Stimulated activated effector memory CD8-positive, alpha-beta T cell treated with anti-CD3 and anti-CD28 coated beads, Interleukin-12 subunit alpha, Interleukin-12 subunit beta, amount 100 ng/mL, for 72 hours (primary cell): ENCODE measurements around the gene RARRES2.

Experiments used
- ATAC-seq: fragments of 150-1000 bp; cut with Tn5 transposase; 2 replicates; pipeline ENCODE4 v1.10.0; 2021
- DNase-seq, 2 donors: peaks; one replicate each; pipeline ENCODE4 v3.0.0; 2021 to 2022; ENCODE audit warnings: low spot score in 2 of 2
- H3K27ac Mint-ChIP-seq: one replicate; pipeline ENCODE4 v1.8.0; 2022; ENCODE audit warnings: mild to moderate bottlenecking, mixed read lengths
- H3K36me3 Mint-ChIP-seq: one replicate; pipeline ENCODE4 v1.8.0; 2022; ENCODE audit warnings: mild to moderate bottlenecking, mixed read lengths
- H3K4me1 Mint-ChIP-seq: one replicate; pipeline ENCODE4 v1.8.0; 2022; ENCODE audit warnings: mixed read lengths
- H3K4me3 Mint-ChIP-seq: one replicate; pipeline ENCODE4 v1.8.0; 2022; ENCODE audit warnings: mild to moderate bottlenecking, mixed read lengths
- H3K9me3 Mint-ChIP-seq: one replicate; pipeline ENCODE4 v1.8.0; 2022; ENCODE audit warnings: mixed read lengths

Gene RARRES2

DNA sequence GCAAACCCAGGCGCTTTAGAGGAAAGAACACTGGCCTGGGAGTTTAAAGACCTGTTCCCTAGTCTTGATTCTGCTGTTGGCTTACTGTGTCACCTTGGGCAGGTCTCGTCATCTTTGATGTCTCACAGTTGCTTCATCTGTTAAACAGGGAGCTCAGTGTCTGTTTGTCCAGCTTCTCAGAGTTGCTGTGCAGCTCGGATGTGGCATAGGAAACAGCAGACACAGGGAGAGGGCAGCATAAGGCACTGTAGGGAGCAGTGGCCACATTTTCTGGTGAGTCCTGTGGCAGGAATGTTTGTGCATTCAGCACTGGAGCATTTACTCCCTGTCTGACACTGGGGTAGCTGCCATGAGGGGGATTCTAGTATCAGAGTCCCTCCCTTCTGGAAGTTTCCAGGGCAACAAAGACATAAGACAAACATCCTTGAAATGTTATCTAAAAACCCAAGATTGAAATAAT is 29.2 kb upstream of the RARRES2 start:
- peaks cover 35% of the 10 kb centered on the region for H3K4me1 Mint-ChIP-seq
- ATAC-seq, result no peak

DNA sequence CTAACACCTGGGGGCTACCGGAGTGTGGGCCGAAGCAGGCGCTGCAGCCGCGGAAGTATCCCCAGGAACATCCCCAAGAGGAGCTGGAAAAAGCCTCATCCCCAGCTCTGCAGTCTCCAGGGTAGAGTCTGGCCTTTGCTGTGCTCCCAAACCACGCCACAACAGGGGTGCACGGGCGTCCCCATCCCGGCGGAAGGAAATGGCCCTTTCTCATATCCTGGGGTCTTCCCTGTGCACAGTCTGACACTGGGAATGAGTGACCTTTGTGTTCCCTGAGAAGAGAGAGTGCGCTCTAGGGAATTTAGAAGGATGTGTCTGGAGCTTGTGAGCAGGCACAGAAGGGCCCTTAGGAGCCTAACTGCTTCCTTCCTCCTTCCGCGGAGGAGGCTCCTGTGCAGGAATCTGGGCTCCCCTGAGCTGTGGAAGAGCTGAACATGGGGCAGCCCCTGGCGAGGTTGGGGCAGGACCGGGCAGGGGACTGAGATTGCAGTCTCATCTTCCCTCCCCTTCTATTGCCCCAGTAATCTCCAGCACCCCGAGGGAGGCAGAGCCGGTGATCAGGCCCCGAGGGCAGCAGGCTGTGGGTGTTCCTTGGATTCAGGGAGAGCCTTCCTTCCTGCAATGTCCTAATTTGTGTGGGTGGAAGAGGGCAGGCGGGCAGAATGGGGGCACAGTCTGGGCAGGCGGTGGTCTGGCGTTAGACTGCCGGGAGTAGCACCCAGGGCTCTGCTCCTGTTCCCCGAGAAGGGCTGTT is 28.5 kb upstream of the RARRES2 start:
- Mint-ChIP-seq H3K4me1 (peaks cover 35% of the 10 kb centered on the region), H3K36me3 (peaks cover 40% of the 10 kb centered on the region), H3K27ac (peak overlapping the region; percentile 92), H3K9me3 (no peaks in the 10 kb centered on the region), H3K4me3 (peak overlapping the region; percentile 84)
- DNase-seq, result no peak
- no peak for ATAC-seq

More for the DNA sequence above, 29.2 kb upstream of the RARRES2 start:
- peaks cover 40% of the 10 kb centered on the region for H3K36me3 Mint-ChIP-seq
- peak overlapping the region; percentile 84 for H3K4me3 Mint-ChIP-seq
- H3K27ac Mint-ChIP-seq, result no peak overlapping the region
- no peak for DNase-seq
- no peaks in the 10 kb centered on the region for H3K9me3 Mint-ChIP-seq

DNA sequence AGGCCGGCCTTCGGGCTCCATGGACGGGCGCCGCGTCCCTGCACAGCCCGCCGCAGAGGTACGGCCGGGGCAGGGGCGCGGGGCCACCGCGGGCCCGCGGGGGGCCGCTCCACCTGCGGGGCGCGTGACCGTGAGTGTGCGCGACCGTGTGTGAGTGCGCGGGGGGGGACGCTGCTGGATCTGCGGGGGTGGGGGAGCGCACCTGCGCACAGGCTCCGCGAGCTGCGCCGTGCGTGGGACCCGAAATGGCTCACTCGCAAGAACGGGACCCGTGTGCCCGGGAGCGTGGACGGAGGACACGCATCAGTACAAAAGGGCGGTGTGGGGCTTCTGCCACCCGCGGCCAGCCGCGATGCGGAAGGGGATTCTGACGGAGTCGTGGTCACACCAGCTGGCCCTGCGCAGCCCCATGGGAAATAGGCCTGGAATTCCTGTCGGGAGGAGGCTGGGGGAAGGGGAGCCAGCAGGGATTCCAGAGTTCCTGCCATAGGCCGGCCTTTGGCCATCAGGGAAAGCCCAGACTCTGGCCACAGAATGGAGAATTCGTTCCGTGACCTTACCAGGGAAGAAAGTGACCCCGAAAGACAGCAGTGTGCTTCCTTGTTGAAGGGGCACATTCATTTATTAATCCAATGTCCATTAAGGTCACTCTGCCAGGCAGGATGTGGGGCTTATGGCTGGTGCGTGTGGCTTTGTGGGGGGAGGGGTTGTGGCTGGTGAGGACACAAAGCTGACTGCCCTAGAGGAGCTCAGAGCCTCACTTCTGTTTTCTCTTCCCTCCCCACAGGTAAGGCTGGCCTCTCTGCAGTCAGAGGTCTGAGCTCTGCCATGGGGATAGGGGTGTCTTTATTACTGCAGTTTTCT is 27.7 kb upstream of the RARRES2 start:
- ATAC-seq (peak; percentile 56), DNase-seq (peak in 1 of 2 donors; percentile 20)
- peaks cover 35% of the 10 kb centered on the region for H3K4me1 Mint-ChIP-seq
- H3K4me3 Mint-ChIP-seq, result peak overlapping the region; percentile 84
- H3K36me3 Mint-ChIP-seq, result peaks cover 40% of the 10 kb centered on the region
- H3K27ac Mint-ChIP-seq, result peak overlapping the region; percentile 92
- no peaks in the 10 kb centered on the region for H3K9me3 Mint-ChIP-seq

DNA sequence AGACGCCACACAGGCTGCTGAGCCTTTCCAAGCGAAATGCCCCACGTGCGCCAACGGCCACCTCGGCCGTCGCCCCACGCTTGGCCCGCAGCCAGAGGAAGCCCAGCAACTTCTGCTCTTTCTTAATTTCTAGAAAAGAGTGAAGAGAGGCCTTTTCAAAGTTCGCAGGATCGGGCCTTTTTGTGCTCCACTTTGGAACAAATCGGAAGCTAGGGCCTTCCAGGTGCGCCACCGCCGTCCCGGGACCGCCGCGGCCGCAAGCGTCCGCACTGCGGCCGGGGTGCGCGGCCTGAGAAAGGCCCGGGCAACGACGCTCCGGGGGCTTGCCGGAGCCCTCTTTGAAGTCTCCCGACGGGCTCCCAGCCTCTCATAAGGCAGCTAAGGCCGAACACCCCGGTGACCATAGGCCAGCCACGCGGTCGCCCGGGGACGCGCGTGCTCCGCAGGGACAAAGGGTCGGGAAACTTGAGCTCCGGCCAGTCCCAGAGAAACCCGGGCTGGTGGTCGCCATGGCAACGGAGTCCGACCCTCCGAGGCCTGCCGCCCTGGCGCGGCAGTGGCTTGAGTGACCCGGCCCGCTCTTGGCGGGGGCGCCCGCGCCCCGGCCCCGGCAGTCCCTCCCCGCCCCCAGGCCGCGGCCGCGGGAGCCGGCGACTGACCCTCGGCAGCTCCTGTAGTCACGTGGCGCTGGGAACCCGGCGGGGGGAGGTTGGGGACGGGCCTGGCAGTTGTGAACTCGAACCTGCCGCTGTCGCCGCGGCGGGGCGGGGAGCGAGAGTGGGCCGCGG is 26.9 kb upstream of the RARRES2 start, which contains the start of gene REPIN1:
Gene REPIN1, plus strand, starts transcription at position 727 of the 788 bp plus-strand sequence. CDS start 890 bp downstream, outside the sequence.
- peak; percentile 70 to 92 for DNase-seq
- H3K36me3 Mint-ChIP-seq, result peaks cover 31% of the 10 kb centered on the region
- H3K27ac Mint-ChIP-seq, result peak within 1 kb of the TSS; percentile 92
- peak; percentile 81 for ATAC-seq
- no peaks in the 10 kb centered on the region for H3K9me3 Mint-ChIP-seq
- peaks cover 27% of the 10 kb centered on the region for H3K4me1 Mint-ChIP-seq
- peak within 1 kb of the TSS; percentile 84 for H3K4me3 Mint-ChIP-seq

DNA sequence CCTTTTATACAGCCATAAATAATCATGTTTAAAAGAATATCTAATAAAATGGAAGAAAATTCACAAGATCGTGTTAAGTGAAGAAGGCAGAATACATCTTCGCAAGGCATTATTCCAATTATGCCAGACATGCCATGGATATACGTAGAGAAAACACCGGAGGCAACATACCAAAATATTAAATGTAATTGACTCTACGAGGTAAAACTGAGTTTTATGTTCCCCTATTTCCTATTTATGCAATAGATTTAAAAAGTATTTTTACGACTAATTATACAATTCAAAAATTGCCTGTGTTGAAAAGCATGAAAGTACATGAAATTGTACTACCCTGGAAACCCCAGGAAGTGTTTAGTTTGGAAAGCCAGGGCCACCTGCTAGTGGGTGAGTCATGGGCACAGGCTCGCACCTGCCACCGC is 26.3 kb upstream of the RARRES2 start:
- ATAC-seq, result no peak
- Mint-ChIP-seq H3K36me3 (peaks cover 25% of the 10 kb centered on the region), H3K27ac (peak overlapping the region; percentile 92), H3K4me1 (peaks cover 21% of the 10 kb centered on the region), H3K9me3 (no peaks in the 10 kb centered on the region), H3K4me3 (peak overlapping the region; percentile 84)
- no peak for DNase-seq

DNA sequence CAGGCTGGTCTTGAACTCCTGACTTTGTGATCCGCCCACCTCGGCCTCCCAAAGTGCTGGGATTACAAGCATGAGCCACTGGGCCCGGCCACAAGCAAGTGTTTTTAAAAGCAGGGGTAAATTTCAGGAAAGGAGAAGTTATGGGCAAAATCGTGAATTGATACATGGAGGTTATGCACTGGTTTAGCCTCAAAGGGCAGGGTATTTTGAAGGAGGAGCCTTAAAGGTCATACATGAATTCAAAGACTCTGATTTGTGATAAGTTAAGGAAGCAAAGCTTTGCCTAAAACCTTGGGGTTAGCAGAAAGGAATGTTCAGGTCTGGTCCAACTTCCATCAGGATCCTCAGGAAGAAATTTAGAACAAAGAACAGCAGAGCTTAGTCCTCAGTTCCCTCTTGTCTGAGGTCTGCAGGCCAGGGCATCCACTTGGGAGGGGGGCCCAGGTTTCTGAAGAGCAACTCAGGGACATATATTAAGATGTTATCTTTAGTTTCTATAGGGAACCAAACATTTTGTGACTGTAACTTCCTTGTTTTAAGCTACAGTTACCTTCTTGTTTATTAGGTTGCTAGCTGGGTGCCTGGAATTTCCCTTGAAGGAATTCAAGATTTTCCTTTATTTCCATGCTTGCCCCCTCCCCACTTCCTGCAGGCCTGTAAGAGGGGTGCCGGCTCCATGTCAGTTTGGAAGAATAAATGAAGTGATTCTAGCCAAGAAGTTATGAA is 24.4 kb upstream of the RARRES2 start:
- Mint-ChIP-seq H3K4me3 (no peak overlapping the region), H3K27ac (peak overlapping the region; percentile 8), H3K4me1 (peaks cover 18% of the 10 kb centered on the region), H3K9me3 (no peaks in the 10 kb centered on the region), H3K36me3 (peaks cover 20% of the 10 kb centered on the region)
- DNase-seq (no peak), ATAC-seq (no peak)

DNA sequence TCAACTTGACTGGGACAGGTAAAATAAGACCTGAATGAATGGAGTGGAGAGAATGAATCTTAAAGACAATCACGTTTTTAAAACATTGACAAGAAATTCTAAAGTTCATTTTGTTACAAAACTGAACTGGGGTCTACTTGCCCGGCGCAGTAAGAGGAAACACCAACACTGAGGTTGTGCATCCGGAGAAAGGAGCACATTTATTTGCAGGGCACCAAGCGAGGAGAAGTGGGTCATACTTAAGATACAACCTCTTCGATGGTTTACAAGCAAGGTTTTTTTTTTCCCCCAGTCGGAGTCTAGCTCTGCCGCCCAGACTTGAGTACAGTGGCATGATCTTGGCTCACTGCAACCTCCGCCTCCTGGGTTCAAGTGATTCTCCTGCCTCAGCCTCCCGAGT is 23.8 kb upstream of the RARRES2 start:
- DNase-seq, result no peak
- Mint-ChIP-seq H3K36me3 (peaks cover 21% of the 10 kb centered on the region), H3K9me3 (no peaks in the 10 kb centered on the region), H3K4me1 (peaks cover 14% of the 10 kb centered on the region), H3K4me3 (no peak overlapping the region), H3K27ac (no peak overlapping the region)
- no peak for ATAC-seq

DNA sequence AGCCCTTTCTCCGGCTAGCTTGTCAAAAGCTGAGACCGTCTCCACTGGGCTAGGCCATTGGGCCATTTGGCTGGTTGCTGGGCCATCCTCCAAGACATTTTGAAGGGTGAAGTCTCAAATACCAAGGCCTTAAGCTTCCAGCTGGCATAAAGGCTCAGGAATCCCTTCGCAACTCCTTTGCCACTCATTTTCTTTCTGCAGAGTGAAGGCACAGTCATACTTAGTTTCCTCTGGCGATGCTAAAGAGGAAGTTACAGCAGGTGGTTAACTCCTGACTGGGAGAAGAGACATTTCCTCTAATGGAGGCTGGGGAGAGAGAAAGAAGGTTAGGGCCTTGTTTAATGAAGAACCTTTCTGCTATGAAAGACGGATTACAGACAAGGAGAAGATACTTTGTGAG is 22.4 kb upstream of the RARRES2 start:
- Mint-ChIP-seq H3K27ac (peak overlapping the region; percentile 34), H3K4me1 (peaks cover 15% of the 10 kb centered on the region), H3K4me3 (no peak overlapping the region), H3K36me3 (peaks cover 17% of the 10 kb centered on the region), H3K9me3 (no peaks in the 10 kb centered on the region)
- DNase-seq (no peak), ATAC-seq (no peak)

DNA sequence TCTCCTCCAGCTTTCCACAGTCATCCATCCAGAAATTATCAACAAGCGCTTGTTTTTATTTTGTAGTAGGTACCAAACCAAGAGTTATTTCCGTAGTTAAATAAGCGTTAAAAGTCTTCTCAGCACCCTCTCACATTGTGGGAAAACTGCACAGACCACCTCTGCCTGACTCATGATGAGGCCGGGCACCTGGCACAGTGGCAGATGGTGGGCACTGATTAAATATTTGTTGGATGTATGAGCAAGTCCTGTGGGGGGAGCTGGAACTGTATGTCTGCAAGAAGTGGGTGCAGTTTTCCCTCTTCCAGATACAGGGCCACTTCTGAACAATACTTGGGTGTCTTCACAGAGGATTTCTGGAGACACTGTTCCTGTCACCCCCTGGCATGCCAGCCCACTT is 21.9 kb upstream of the RARRES2 start:
- peaks cover 20% of the 10 kb centered on the region for H3K4me1 Mint-ChIP-seq
- ATAC-seq, result no peak
- no peaks in the 10 kb centered on the region for H3K9me3 Mint-ChIP-seq
- no peak overlapping the region for H3K27ac Mint-ChIP-seq
- H3K36me3 Mint-ChIP-seq, result peaks cover 17% of the 10 kb centered on the region
- no peak for DNase-seq
- H3K4me3 Mint-ChIP-seq, result no peak overlapping the region

DNA sequence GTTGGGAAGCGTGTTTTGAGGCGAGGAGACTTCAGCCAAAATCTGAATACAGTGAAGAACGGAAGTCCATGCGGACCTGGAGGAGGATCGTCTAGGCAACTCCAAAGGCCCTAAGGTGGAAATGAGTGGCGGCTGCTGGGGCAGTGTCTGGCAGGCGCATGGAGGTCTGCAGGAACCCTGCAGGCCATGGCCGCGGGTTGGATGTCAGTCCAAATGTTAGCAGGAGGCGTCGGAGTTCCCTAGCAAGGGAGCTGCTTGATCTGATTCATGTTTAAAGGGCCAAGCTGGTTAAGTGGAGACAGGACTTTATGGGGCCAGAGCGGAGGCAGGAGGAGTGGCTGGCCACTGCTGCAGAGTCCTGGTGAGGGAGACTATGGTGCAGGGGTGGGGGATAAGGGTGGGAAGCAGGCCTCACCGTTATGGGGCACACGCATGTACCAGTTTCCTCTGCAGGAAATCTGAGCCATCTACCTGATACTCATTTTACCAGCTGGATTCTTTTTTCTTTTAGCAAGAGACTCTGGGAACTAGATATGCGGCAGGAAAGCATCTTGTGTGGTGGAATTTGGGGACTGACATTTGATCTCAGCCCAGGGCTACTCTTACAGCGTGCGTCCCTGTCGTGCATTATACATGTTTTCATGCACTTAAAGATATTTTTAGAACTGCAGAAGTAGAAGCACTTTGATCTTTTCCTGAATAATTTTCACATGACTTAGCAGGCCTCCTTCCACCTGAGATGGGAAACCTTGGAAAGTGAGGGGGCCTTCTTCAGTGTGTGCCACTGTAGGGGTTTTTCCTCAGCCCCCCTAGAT is 20.6 kb upstream of the RARRES2 start:
- no peak overlapping the region for H3K4me3 Mint-ChIP-seq
- DNase-seq, result no peak
- ATAC-seq, result no peak
- H3K4me1 Mint-ChIP-seq, result peaks cover 34% of the 10 kb centered on the region
- no peak overlapping the region for H3K27ac Mint-ChIP-seq
- no peaks in the 10 kb centered on the region for H3K9me3 Mint-ChIP-seq
- H3K36me3 Mint-ChIP-seq, result peaks cover 9% of the 10 kb centered on the region

DNA sequence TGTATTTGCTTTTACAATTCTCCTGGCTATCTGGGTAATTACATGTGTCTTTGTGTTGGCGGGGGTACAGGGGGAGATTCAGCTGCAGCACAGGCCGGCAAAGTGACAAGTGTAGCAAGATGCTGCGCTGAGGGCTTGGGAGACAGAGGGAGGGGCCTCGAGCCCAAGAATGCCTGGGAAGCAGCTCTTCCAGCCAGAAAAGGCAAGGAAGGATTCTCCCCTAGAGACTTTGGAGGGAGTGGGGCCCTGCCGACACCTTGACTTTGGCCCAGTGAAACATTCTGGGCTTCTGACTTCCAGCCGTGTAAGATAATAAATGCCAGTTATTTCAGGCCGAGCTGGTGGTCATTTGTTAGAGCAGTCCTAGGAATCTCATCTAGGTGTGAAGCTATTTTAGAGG is 20.0 kb upstream of the RARRES2 start:
- peaks cover 34% of the 10 kb centered on the region for H3K4me1 Mint-ChIP-seq

DNA sequence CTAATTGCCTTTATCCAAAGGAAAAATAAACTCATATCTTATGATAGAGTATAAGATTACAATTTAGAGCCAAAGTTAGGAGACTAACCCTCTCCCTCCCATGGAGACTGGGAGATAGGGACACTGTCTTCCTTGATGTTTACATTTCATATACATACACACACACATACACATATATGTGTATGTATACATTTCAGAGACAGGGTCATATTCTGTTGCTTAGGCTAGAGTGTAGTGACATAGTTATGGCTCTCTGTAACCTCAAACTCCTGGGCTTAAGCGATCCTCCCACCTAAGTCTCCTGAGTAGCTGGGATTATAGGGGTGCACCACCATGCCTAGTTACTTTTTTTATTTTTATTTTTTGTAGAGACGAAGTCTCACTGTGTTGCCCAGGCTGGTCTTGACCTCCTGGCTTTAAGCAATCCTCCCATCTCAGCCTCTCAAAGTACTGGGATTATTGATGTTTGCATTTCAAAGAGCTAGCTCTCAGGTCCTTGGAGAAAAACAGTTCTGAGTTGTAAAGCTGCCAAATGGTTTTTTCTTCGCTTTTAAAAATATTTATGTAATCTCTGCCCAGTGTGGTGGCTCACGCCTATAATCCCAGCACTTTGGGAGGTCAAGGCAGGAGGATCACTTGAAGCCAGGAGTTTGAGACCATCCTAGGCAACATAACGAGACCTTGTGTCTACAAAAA is 19.1 kb upstream of the RARRES2 start:
- Mint-ChIP-seq H3K4me1 (peaks cover 34% of the 10 kb centered on the region), H3K36me3 (peaks cover 9% of the 10 kb centered on the region), H3K9me3 (no peaks in the 10 kb centered on the region), H3K4me3 (no peak overlapping the region), H3K27ac (peak overlapping the region; percentile 90)
- no peak for DNase-seq
- no peak for ATAC-seq

More for the DNA sequence above, 20.0 kb upstream of the RARRES2 start:
- H3K4me3 Mint-ChIP-seq, result no peak overlapping the region
- no peak overlapping the region for H3K27ac Mint-ChIP-seq
- DNase-seq (no peak), ATAC-seq (no peak)
- H3K36me3 Mint-ChIP-seq, result peaks cover 9% of the 10 kb centered on the region
- H3K9me3 Mint-ChIP-seq, result no peaks in the 10 kb centered on the region

DNA sequence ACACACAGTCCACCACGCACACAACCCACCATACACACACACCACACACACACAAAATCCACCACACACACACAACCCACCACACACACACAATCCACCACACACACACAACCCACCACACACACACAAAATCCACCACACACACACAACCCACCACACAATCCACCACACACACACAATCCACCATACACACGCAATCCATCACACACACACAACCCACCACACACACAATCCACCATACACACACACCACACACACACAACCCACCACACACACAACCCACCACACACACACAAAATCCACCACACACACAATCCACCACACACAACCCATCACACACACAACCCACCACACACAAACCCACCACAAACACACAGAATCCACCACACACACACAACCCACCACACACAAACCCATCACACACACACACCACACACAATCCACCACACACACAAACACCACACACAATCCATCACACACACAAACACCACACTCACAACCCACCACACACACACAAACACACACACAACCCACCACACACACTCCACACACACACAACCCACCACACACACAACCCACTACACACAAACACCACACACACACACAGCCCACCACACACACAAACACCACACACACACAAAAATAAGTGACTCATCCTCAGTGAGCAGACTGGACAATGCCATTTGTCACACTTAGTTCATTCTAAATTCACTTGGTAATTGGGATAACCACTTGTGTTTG is 18.4 kb upstream of the RARRES2 start:
- peak overlapping the region; percentile 90 for H3K27ac Mint-ChIP-seq
- peaks cover 34% of the 10 kb centered on the region for H3K4me1 Mint-ChIP-seq
- no peaks in the 10 kb centered on the region for H3K9me3 Mint-ChIP-seq
- DNase-seq (no peak), ATAC-seq (no peak)
- H3K36me3 Mint-ChIP-seq, result peaks cover 9% of the 10 kb centered on the region
- H3K4me3 Mint-ChIP-seq, result no peak overlapping the region
